KOPT-K1 (cell line): ENCODE measurements around the gene FAM240A.
A peak's percentile ranks its signal among the peaks of the same experiment; 100 is the strongest.
"Not testable (repeated sequence)": the region's sequence is repeated elsewhere in the genome, so short reads cannot be mapped to it uniquely, and the experiment has no call there.

Source experiments
- H3K27ac ChIP-seq: fragments of 200-600 bp; sonication (generic); 2 replicates; pipeline ENCODE4 v1.5.1; 2016; ENCODE audit warnings: antibody characterized with exemption, mild to moderate bottlenecking, low read depth, low read length; ENCODE audit not compliant: poor library complexity, severe bottlenecking
- H3K36me3 ChIP-seq: fragments of 200-600 bp; sonication (generic); 2 replicates; pipeline ENCODE4 v1.5.1; 2017; ENCODE audit warnings: antibody characterized with exemption, mild to moderate bottlenecking, low read length, moderate library complexity; ENCODE audit not compliant: insufficient read depth
- H3K9me3 ChIP-seq: fragments of 200-600 bp; sonication (generic); 2 replicates; pipeline ENCODE4 v1.5.1; 2017; ENCODE audit warnings: antibody characterized with exemption, low read length, mild to moderate bottlenecking; ENCODE audit not compliant: insufficient read depth, poor library complexity, severe bottlenecking

FAM240A gene

GRCh38 chr3:46579756-46580286, 32.5 kb upstream of the FAM240A start:
- H3K27ac ChIP-seq = no peak overlapping the region
- no peaks in the 10 kb centered on the region for H3K36me3 ChIP-seq
- H3K9me3 ChIP-seq = no peaks in the 10 kb centered on the region

- no peak overlapping the region for H3K27ac ChIP-seq
- H3K36me3 ChIP-seq = no peaks in the 10 kb centered on the region
Observed at GRCh38 chr3:46580675-46581074, 31.6 kb upstream of the FAM240A start.

GRCh38 chr3:46584598-46585467, 27.5 kb upstream of the FAM240A start:
- no peaks in the 10 kb centered on the region for H3K9me3 ChIP-seq
- H3K36me3 ChIP-seq = no peaks in the 10 kb centered on the region

More at GRCh38 chr3:46580675-46581074, 31.6 kb upstream of the FAM240A start:
- H3K9me3 ChIP-seq = no peaks in the 10 kb centered on the region

GRCh38 chr3:46585799-46586693, 26.3 kb upstream of the FAM240A start:
- H3K9me3 ChIP-seq = no peaks in the 10 kb centered on the region
- peak overlapping the region; percentile 26 for H3K27ac ChIP-seq
- H3K36me3 ChIP-seq = no peaks in the 10 kb centered on the region

More at GRCh38 chr3:46584598-46585467, 27.5 kb upstream of the FAM240A start:
- H3K27ac ChIP-seq = no peak overlapping the region

GRCh38 chr3:46586738-46587246, 25.5 kb upstream of the FAM240A start:
- Histone ChIP-seq H3K36me3 (no peaks in the 10 kb centered on the region), H3K9me3 (no peaks in the 10 kb centered on the region), H3K27ac (peak overlapping the region; percentile 26)

GRCh38 chr3:46587268-46587667, 25.1 kb upstream of the FAM240A start:
- H3K36me3 ChIP-seq, H3K9me3 ChIP-seq: not testable (repeated sequence)
- peak overlapping the region; percentile 26 for H3K27ac ChIP-seq

GRCh38 chr3:46593274-46593862, 19.0 kb upstream of the FAM240A start:
- Histone ChIP-seq H3K36me3 (no peaks in the 10 kb centered on the region), H3K9me3 (no peaks in the 10 kb centered on the region), H3K27ac (no peak overlapping the region)

GRCh38 chr3:46593979-46594378, 18.3 kb upstream of the FAM240A start:
- no peak overlapping the region for H3K27ac ChIP-seq

GRCh38 chr3:46594723-46595122, 17.6 kb upstream of the FAM240A start:
- Histone ChIP-seq H3K36me3 (no peaks in the 10 kb centered on the region), H3K27ac (no peak overlapping the region), H3K9me3 (no peaks in the 10 kb centered on the region)

More at GRCh38 chr3:46593979-46594378, 18.3 kb upstream of the FAM240A start:
- Histone ChIP-seq H3K9me3 (no peaks in the 10 kb centered on the region), H3K36me3 (no peaks in the 10 kb centered on the region)

GRCh38 chr3:46595819-46596314, 16.5 kb upstream of the FAM240A start:
- Histone ChIP-seq H3K36me3 (no peaks in the 10 kb centered on the region), H3K27ac (no peak overlapping the region)

GRCh38 chr3:46599590-46599989, 12.7 kb upstream of the FAM240A start:
- no peaks in the 10 kb centered on the region for H3K9me3 ChIP-seq
- H3K36me3 ChIP-seq = no peaks in the 10 kb centered on the region
- no peak overlapping the region for H3K27ac ChIP-seq

More at GRCh38 chr3:46595819-46596314, 16.5 kb upstream of the FAM240A start:
- no peaks in the 10 kb centered on the region for H3K9me3 ChIP-seq

GRCh38 chr3:46603446-46604046, 8.8 kb upstream of the FAM240A start:
- no peak overlapping the region for H3K27ac ChIP-seq
- no peaks in the 10 kb centered on the region for H3K9me3 ChIP-seq
- no peaks in the 10 kb centered on the region for H3K36me3 ChIP-seq

GRCh38 chr3:46604127-46604526, 8.2 kb upstream of the FAM240A start:
- Histone ChIP-seq H3K27ac (no peak overlapping the region), H3K36me3 (no peaks in the 10 kb centered on the region), H3K9me3 (no peaks in the 10 kb centered on the region)

GRCh38 chr3:46607603-46608028, 4.7 kb upstream of the FAM240A start:
- H3K9me3 ChIP-seq = no peaks in the 10 kb centered on the region
- no peak overlapping the region for H3K27ac ChIP-seq
- H3K36me3 ChIP-seq = no peaks in the 10 kb centered on the region
